ENCODE data around the gene MAP7D1.

The MAP7D1 gene

DNA sequence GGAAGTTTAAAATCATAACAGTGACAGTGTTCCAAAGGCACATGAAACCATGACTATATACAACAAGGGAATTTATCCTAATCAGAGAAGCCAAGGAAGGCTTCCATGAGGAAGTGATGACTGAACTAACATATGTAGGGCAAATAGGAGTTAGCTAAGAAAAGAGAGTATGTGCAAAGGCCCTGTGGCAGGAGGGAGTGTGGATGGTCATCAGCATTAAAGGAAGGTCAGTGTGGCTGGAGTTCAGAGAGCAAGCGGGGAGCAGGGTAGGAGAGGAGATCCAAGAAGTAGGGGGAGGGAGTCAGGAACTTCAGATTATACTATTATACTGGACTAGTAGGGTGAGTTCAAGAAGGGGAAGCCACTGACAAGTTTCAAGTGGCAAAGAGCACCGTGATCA, 8.4 kb downstream of the MAP7D1 start:
- no peak for DNase-seq (ENCODE audit: low read depth, low spot score)
- TF ChIP-seq, protein P1, sequence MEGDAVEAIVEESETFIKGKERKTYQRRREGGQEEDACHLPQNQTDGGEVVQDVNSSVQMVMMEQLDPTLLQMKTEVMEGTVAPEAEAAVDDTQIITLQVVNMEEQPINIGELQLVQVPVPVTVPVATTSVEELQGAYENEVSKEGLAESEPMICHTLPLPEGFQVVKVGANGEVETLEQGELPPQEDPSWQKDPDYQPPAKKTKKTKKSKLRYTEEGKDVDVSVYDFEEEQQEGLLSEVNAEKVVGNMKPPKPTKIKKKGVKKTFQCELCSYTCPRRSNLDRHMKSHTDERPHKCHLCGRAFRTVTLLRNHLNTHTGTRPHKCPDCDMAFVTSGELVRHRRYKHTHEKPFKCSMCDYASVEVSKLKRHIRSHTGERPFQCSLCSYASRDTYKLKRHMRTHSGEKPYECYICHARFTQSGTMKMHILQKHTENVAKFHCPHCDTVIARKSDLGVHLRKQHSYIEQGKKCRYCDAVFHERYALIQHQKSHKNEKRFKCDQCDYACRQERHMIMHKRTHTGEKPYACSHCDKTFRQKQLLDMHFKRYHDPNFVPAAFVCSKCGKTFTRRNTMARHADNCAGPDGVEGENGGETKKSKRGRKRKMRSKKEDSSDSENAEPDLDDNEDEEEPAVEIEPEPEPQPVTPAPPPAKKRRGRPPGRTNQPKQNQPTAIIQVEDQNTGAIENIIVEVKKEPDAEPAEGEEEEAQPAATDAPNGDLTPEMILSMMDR (IDR thresholded peaks at IDR 0.05; ENCODE audit: low read depth, low read length): no peak
- H3K4me3 ChIP-seq (ENCODE audit: low read depth, low read length): no peak overlapping the region
- in situ Hi-C loops (cut with HindIII; ENCODE audit: low sequenced_read_pairs): no loop called here

GRCh38 chr1:36165145-36165544, 9.2 kb downstream of the MAP7D1 start:
- H3K4me3 ChIP-seq (ENCODE audit: low read depth, low read length): no peak overlapping the region
- in situ Hi-C loops (cut with HindIII; ENCODE audit: low sequenced_read_pairs): no loop called here
- no peak for DNase-seq (ENCODE audit: low read depth, low spot score)
- TF ChIP-seq, protein P1 (IDR thresholded peaks at IDR 0.05; ENCODE audit: low read depth, low read length): no peak

DNA sequence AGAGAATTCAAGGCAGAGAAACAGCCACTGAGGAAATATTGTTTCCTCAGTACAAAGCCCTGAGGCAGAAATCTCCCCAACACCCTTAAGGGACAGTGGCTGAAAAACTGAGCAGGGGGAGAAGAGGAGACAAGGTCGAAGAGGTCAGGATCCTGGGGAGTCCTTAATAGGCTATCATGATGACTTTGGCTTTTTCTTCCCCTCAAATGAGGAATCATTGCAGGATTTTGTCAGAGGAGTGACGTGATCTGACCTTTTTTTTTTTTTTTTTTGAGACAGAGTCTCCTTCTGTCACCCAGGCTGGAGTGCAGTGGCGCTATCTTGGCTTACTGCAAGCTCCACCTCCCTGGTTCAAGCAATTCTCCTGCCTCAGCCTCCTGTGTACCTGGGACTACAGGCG, 10.2 kb downstream of the MAP7D1 start:
- TF ChIP-seq, protein P1 (IDR thresholded peaks at IDR 0.05; ENCODE audit: low read depth, low read length): no peak
- no peak for DNase-seq (ENCODE audit: low read depth, low spot score)
- in situ Hi-C loops (cut with HindIII; ENCODE audit: low sequenced_read_pairs): no loop called here
- no peak overlapping the region for H3K4me3 ChIP-seq (ENCODE audit: low read depth, low read length)

- in situ Hi-C loops (cut with HindIII; ENCODE audit: low sequenced_read_pairs): no loop called here
- no peak for DNase-seq (ENCODE audit: low read depth, low spot score)
Measured at GRCh38 chr1:36166938-36167905, 11.3 kb downstream of the MAP7D1 start.

DNA sequence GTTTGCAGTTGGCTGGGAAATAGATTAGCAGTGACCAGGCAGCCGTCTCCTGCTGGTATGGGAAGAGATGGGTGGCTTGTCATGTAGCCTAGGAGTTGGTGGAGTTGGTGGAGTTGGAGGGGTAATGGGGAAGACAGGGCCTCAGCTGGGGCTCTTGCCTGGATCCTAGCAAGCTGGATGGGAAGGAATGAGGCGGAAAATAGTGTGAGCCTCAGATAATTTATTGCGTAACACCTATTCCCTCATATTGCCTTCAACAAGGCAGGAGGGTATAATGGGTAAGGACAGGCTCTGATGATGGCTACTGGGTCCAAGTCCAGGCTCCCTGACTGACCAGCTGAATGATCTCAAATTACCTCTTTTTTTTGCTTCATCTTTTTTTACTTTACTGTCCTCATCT, 12.6 kb downstream of the MAP7D1 start:
- DNase-seq (ENCODE audit: low read depth, low spot score): no peak
- TF ChIP-seq, protein P1 (IDR thresholded peaks at IDR 0.05; ENCODE audit: low read depth, low read length): no peak
- no peak overlapping the region for H3K4me3 ChIP-seq (ENCODE audit: low read depth, low read length)
- in situ Hi-C loops (cut with HindIII; ENCODE audit: low sequenced_read_pairs): no loop called here

More at GRCh38 chr1:36166938-36167905, 11.3 kb downstream of the MAP7D1 start:
- TF ChIP-seq, protein P1 (IDR thresholded peaks at IDR 0.05; ENCODE audit: low read depth, low read length): no peak
- no peak overlapping the region for H3K4me3 ChIP-seq (ENCODE audit: low read depth, low read length)

DNA sequence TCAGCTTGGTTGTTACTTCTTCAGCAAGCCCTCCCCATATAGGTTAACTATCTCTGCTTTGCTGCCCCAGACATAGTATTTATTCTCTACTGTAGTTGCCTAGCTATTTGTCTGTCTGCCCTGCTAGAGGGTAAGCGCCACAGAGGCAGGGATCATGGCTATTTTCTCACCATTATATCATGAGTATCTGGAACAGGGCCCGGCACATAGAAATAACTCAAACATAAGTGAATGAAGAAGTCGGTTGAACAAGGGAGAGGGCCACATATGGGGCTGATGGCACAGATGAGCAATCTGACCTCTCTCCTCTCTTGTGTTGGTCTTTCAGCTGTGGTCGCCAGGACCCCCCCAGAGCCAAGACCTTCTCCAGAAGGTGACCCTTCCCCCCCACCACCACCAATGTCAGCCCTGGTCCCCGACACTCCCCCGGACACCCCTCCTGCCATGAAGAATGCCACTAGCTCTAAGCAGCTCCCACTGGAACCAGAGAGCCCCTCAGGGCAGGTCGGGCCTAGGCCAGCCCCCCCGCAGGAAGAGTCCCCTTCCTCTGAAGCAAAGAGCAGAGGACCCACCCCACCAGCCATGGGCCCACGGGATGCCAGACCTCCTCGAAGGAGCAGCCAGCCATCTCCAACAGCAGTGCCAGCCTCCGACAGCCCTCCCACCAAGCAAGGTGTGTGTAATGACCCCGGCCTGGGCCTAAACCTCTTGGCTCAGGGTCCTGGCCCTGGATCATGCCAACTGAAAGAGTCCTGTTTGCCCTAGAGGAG, 14.9 kb downstream of the MAP7D1 start:
- TF ChIP-seq, protein P1 (IDR thresholded peaks at IDR 0.05; ENCODE audit: low read depth, low read length): no peak
- in situ Hi-C loops (cut with HindIII; ENCODE audit: low sequenced_read_pairs): no loop called here
- H3K4me3 ChIP-seq (ENCODE audit: low read depth, low read length): no peak overlapping the region
- DNase-seq (ENCODE audit: low read depth, low spot score): no peak
